Measurements from ENCODE around the gene LRMDA.

DNA sequence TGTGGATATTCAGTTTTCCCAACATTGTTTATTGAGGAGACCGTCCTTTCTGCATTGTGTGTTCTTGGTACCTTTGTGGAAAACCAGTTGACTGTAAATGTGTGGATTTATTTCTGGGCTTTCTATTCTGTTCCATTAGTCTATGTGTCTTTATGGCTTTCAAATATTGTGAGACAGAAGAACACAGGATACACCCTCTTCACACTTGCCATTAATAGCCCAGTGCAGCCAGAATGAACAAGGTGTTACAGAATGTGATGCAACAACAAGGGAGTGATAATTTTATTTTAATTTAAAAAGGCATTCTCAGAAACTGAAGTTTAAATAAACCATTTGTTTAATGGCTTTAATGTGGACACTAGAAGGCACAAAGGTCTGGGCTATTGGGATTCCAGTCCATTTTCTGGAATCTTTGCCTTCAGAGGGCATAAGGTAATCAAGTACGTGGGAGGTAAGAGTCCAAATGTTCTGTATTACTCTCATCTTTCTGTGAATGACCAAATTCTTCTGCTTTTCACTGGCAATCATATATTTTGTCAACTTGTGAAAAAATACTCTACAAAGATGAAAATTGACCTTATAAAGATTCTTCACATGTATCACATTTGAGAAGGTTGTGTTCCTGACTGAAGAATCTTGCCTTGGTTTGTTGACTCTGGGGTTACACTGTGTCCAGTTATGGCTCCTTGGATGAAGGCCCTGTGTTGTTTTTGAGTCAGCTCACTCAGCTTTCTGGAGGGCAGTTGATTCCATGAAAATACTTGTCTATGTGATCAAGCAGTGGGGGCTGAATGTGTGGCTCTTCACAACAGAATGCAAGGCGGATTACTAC is 962.7 kb downstream of the LRMDA start:
- TF ChIP-seq CTCF (IDR thresholded peaks at IDR 0.05), result no peak
- no peak for TF ChIP-seq POLR2A (IDR thresholded peaks at IDR 0.05)
